HG03439 (cell line): ENCODE results near the gene CMTM6.
"Not testable (repeated sequence)": the region's sequence is repeated elsewhere in the genome, so short reads cannot be mapped to it uniquely, and the experiment has no call there.

Source experiments
- ATAC-seq: cut with Tn5 transposase; IDR thresholded peaks from one replicate; pipeline ENCODE4 v1.9.1; 2021; ENCODE audit warnings: mild to moderate bottlenecking, moderate library complexity; ENCODE audit not compliant: unreplicated experiment

Gene CMTM6

DNA sequence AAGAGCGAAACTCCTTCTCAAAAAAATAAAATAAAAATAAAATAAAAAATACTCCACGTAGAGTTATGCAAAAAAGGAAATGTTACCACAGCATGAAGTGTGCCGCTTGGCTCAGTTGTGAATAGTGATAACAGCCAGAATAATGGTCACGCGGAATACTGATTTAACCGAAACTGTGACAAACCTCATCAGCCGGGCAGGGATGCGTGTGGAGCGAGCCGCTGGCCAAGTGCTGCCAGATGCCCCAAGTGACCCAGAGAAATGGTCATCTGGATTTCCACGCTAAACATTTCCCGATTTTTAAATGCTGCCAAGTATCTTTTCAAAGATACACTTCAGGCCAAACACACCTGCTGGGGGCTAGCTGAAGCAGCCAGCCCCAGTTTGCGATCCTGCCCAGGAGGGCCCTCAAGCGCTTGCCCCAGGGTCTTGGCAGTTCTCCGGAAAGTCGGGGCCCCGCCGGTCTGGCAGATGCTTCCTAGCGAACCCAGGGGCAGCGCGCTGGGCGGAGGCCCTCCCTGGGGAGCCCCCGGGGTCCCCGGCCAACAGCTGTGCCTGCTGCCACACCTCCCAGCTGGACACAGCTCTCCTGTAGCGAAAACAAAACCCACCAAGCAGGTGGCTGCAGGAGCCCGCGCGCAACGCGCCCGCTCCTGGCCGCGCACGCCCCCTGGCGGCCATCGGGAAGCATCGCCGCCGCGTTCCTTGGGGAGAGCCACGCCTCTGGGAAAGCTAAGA, 35.1 kb downstream of the CMTM6 start:
- peak; percentile 62 for ATAC-seq

- not testable (repeated sequence) for ATAC-seq
Observed at GRCh38 chr3:32466808-32467207, 35.8 kb downstream of the CMTM6 start.

DNA sequence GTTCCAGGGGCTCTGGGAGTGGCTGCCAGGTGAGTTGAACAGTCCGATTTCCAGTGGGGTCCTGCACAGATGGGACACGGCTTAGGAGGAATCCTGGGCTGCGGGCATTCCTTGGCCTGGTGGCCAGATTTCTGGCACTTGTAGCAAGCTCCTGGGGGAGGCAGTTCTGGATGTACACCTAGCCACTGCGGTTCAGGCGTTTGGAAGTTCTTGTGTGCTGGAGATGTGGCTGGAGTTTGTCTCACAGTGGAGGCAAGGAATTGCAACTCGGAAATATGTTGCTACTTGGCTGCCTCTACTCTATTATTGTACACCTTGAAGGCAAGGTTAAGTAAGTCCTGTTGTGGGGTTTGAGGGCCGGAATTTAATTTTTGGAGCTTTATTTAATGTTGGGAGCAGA, 37.9 kb downstream of the CMTM6 start:
- not testable (repeated sequence) for ATAC-seq

DNA sequence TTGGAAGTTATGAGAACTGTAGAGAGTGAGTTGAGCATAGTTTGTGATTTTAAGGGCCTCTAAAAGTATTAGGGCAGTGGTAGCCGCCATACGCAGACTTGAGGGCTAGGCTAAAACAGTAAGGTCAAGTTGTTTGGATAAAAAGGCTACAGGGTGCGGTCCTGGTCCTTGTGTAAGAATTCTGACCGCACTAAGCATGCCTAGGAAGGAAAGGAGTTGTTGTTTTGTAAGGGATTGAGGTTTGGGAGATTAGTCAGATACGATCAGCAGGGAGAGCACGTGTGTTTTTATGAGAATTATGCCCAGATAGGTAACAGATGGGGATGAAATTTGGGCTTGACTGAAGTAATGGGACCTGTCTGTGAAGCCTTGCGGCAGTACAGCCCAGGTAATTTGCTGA, 39.2 kb downstream of the CMTM6 start:
- not testable (repeated sequence) for ATAC-seq

- ATAC-seq: not testable (repeated sequence)
Observed at GRCh38 chr3:32462191-32462986, 40.3 kb downstream of the CMTM6 start.

DNA sequence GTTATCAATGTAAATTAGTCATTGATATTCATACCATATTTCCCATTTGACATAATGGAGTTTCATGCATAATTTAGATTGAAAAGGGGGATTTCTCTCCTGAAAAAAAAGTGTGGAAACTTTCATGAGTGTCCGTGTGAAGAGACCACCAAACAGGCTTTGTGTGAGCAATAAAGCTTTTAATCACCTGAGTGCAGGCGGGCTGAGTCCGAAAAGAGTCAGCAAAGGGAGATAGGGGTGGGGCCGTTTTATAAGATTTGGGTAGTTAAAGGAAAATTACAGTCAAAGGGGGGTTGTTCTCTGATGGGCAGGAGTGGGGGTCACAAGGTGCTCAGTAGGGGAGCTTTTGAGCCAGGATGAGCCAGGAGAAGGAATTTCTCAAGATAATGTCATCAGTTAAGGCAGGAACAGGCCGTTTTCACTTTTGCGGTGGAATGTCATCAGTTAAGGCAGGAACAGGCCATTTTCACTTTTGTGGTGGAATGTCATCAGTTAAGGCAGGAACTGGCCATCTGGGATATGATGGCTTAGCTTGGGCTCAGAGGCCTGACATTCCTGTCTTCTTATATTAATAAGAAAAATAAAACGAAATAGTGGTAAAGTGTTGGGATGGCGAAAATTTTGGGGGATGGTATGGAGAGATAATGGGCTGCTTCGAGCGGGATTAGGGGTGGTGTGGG, 41.7 kb downstream of the CMTM6 start:
- not testable (repeated sequence) for ATAC-seq

DNA sequence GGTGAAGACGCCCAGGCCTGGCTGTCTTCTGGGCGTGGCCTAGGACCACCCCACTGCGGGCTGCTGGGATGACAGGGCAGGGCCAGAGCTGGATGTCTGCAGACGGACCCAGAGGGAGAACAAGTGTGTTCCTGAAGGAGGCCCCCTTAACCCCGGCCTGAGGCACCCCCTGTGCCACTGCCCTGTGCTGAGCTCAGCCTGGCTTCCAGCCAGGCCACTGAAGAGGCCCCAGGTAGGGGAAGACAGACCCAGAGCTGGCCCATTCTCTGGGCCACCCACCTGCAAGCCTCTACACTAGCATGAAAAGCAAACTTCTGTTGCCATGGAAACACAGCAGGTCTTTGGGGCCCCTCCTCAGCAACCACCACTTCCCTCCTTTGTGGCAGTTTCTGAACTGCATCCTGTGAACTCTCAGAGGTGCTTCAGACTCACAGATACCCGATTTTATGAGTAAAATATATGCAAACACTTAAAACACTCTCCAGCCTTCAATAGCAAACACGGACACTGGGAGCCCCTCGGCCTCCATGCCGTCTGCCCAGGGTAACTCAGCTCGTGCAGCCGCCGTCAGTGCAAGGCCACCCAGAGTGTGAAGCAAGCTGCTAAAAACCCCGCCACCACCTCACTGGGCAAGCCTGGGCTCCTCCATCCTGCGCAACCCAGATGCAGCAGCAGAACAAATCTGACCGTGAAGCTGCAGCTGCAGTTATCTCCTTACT, 42.5 kb downstream of the CMTM6 start:
- peak; percentile 75 for ATAC-seq

DNA sequence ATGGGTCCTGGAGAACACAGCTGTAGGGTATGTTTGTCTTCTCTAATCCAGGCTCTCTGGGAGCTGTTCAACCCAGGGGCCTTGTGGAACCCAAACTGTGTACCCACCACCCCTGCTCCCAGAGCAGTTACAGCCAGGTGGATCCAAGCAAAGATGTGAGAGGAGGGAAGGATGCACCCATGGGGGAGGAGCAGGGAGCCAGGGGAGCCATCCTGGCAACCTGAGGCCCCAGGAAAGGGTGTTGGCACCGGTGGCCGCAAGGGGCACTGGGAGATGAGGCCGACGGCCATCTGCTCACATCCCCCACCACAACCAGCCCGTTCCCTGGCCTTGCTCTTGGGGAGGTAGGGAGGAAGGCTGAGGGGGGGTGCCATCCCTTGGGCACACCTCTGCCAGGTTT, 43.2 kb downstream of the CMTM6 start:
- no peak for ATAC-seq

DNA sequence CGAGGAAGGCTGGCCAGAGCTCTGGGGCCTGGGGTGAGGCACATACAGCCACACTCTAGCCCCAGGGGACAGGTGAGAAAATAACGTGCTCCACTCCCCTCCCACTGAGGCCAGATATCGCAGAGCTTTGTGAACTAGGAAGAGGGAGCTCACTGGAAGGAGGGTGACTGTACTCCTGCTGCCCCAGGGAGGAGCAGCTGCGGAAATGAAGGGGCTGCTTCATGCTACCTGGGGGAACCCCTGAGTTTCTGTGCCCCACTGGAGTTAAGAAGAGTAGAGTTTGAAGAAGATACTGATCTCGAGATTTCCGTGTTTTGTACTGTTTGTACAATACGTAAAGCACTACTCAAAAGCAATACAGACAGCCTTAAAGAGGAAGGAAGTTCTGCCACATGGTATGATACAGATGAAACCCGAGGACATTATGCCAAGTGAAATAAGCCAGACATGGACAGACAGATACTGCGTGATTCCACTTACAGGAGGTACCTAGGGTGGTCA, 44.6 kb downstream of the CMTM6 start:
- ATAC-seq: no peak

- ATAC-seq: no peak
Observed at GRCh38 chr3:32456429-32457130, 46.1 kb downstream of the CMTM6 start.

- no peak for ATAC-seq
Observed at GRCh38 chr3:32455609-32456428, 46.8 kb downstream of the CMTM6 start.

DNA sequence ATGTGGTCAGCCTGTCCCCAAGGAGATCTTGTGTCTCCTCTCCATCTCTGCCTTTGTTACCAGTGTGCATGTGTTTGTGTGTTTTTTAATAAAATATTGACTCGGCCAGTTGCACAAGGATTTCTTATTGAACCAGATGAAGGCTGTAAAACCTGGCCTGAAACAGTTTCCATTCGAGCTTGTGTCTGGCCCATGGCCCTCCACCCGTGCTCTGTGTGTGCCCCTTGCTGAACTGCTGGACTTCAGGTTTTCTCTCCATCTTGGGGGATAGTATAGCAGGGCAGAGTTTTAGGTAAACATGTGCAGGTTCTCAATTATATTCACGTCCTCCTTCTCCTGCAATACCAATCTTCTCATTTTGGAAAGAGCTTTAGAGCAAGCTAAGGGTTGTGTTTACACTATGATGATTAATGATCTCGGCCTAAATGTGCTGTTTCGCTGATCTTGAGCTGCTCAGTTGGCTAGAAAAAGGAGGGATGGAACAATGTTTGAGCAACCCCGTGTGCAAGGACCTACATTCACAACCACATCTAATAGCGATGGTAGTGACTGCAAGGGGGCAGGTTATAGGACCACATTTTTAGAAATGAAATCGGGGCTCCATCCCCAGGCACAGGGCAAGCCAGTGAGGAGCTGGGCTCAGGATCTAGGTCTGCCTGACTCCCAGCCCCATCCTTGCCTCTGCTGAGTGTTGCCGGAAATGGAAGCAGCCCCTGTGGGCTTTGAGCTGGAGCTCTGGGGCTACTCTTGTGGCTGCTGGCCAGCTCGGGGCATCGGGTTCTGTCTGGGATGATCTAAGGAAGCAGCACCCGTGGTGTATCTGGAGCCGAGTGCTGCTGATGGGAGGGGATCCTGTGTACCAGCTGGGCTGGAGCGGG, 47.7 kb downstream of the CMTM6 start:
- no peak for ATAC-seq

DNA sequence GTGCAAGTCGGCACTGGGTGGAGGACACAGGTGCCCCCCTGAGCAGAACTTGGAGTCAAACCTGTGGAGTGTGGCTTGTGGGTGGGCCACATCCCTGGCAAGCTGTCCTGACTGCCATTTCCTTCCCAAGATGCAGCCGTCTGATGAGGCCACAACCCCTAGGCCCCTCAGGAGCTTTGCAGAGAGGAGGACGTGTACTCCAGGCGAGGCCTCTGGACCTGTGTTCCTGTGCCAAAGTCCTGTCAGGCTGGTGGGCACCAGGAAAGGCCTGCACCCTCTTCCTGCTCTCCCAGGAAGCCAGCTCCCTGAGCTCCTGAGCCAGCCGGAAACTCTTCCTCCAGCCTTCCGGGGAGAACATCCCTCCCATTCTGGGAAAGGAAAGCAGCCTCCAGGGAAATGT, 48.5 kb downstream of the CMTM6 start:
- no peak for ATAC-seq

DNA sequence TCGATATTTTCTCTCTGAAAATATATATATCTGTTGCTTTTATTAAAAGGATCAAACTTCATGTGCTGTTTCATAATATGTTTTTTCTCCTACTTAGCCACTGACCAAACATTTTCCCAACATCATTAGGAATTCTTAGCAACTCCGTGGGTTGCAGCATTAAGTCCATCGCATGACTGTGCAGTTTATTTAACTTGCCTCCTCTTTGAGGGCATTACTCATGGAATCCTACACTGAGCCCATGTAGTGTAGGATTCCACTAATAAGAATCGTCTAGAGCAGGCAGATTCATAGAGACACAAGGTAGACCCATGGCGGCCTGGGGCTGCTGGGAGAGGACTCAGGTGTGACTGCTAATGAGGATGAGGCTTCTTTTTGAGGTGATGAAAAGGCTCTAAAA, 49.3 kb downstream of the CMTM6 start:
- ATAC-seq: no peak

GRCh38 chr3:32452009-32452408, 50.6 kb downstream of the CMTM6 start:
- ATAC-seq: no peak

DNA sequence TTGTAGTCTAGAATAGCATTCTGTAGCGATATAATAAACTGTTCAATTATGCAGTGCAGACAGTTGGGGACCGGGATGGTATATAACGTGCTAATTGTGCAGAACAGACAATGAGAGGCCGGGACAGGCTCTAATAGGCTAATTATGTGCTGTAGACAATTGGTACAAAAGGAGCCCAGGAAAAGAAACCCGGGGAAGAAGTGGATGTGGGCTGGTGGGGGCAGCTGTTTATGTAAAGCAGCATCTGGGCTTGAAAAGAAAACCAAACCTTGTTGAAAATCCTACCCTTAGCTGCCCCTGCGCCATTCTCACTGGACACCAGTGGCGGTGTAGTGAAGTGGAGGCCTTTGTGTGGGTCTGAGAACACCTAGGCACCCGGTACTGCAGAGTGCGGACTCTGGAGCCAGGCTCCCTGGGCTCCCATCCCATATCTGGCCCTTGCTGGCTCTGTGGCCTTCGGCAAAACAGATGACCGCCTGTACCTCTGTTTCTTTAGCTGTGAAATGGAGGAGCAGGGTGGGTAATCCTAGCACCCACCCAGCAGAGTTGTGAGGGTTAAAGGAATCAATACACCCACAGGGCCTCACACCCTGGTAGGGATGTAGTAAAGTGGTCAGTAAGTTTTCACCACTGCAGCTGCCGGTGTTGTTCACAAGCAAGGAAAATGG, 51.5 kb downstream of the CMTM6 start:
- ATAC-seq: no peak

DNA sequence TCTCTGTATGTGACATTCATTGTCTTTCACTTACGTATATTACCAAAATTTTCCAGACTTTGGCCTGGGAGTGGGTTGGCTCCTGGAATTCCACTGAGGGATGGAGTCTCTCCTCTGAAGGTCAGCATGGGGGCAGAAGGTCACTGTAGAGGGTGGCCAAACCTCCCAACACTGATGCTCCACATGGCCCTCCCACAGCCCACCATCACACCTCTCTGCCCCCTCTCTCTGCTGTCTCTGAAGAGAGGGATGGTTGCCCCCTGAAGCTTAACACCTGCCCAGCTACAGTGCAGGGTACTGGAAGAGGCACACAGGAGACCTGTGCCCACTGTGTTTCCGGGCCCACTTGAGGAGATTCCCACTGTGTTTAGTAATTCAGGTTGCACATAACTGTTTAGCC, 52.2 kb downstream of the CMTM6 start:
- no peak for ATAC-seq

- no peak for ATAC-seq
Observed at GRCh38 chr3:32449691-32450090, 53.0 kb downstream of the CMTM6 start.
